Tongue (tissue), 2 donors: ENCODE measurements around the gene SAMD5. TPM values are rescaled to one million over a fixed set of nuclear protein-coding genes. Genes with fewer than 3 reads are reported as not detected.

Source experiments
- DNase-seq: peaks from one replicate; pipeline ENCODE4 v3.0.0-alpha.2; 2015
- total RNA-seq: library from RNA; depleted of rRNA; stranded (reverse); fragments of >200 nt; gene quantifications from one replicate; pipeline ENCODE4 v1.2.3, GENCODE V29; 2014

Gene SAMD5
- total RNA-seq, 1 donor from 2014 or later: 9.5 TPM

GRCh38 chr6:147567141-147567805 lies 58.8 kb downstream of the SAMD5 start:
- DNase-seq: no peak

GRCh38 chr6:147569788-147570187 lies 61.3 kb downstream of the SAMD5 start:
- no peak for DNase-seq

DNA sequence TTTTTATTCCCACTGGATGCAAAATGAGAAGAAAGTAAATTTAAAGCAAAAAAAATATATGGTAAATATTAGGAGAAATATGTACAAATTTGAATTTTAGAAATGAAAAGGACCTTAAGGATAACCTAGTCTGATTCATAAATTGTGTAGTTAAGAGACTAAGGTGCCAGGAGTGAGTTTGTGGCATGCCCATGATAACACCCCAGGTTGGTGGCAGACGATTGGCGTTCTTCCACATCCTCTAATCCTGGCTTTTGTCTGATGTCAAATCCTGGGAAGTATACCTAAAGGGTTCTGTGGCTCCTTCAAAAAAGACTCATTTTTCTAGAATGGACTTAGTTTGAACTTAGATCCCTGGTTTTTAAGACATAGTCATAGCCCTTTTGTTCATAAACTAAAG lies 62.2 kb downstream of the SAMD5 start:
- DNase-seq: no peak

DNA sequence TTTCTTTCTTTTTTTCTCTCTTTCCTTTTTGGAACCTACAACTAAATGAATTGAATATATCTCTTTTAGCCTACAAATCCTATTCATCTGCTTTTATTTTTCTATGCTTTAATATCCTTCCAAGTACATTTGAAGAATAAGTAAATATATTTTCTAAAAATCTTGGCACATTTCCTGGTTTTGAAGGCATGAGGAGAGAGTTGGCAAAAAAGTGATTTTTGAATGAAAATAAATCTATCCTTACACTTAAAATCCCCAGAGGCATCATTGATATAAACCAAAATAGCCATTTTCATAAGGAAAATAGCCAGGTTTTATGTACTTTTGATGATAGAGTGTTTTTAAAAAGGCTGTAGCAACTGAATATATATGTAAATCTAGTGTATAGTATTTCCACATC lies 69.0 kb downstream of the SAMD5 start:
- DNase-seq: peak; percentile 62

DNA sequence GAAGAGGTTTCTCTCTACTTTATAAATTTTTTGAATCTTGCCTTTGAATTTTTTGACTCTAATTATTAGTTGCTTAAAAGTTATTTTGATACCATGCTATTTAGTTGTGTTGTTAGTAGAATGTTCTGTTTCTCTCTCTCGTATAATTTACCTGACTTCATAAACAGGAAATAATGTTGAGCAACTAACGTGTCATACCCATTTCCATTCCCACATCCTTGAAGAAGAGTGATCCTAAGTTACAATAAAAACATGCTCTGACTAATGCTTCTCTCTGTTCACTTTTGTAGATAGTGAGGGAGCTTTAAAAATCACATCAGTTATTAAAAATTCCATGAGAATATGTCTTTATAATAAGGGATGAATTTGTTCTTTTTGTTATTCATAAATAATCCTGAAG lies 69.7 kb downstream of the SAMD5 start:
- DNase-seq: no peak

DNA sequence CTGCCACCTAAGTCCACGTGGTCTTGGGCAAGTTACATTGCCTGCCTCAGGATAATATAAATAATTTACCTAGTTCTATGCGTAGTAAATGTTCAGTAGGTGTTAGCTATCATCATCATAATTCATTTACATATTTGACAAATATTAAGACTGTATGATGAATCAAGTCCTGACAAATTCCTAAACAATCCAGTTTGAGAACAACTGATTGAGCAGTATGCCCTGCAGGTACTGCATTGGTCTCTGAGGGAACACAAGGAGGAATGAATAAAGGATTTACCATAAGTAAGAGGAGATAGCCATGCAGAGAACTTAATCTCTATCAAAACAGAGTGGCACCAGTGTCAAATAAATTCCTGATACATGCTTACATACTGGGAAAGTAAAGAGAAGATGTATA lies 70.4 kb downstream of the SAMD5 start:
- DNase-seq: no peak

DNA sequence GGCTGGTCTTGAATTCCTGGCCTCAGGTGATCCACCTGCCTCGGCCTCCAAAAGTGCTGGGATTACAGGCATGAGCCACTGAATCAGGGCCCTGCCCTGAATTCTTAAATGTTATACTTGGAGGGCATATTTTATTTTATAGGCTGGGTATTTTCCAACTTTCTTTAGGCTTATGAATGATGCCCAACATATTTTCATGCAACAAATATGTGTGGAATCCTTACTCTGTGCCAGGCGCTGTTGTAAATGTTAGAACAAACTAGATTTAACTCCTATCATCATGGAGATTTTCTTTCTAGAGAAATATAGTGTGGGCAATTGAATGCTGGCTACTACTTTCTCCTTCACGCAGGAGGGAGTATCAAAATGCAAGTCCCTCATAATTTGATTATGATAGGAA lies 71.2 kb downstream of the SAMD5 start:
- peak; percentile 61 for DNase-seq

- no peak for DNase-seq
Measured at GRCh38 chr6:147582991-147583390, 74.5 kb downstream of the SAMD5 start.

DNA sequence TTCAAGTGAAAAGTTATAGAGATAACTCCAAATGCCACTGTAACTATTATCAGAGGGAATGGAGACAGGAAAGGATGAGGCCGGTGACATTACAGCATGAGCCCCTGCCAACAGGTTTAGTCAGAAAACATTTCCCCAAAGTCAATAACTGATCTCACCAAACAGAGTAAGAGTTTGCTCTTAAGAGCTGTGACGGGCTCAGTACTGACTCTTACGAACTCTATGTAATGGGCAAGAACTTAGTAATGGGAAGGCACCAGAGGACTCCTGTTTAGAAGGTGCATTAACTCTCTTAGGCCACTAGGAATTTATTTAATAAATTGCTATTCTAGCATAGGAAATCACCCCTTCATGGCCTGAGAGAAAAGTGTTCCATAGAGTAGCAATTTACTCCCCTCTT lies 76.8 kb downstream of the SAMD5 start:
- no peak for DNase-seq

- DNase-seq: peak; percentile 92
Measured at GRCh38 chr6:147586044-147586443, 77.6 kb downstream of the SAMD5 start.

DNA sequence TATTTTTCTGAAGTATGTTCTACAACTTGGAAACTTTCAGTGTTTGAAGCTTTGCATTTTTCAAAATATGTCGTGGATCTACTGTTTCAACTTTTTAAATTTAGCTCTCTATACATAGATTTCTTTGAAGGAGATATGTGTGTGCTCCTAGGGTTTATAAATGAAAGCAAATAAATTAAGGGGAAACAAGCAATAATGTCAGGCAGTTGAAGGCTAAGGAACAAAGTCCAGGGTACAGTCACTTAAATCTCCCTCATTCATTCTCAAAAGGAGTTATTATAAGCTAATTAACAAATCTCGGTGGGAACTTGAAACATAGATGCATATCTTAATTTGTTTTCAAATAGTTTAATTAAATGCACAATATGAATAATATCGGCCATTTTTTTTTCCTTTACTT lies 79.4 kb downstream of the SAMD5 start:
- no peak for DNase-seq

DNA sequence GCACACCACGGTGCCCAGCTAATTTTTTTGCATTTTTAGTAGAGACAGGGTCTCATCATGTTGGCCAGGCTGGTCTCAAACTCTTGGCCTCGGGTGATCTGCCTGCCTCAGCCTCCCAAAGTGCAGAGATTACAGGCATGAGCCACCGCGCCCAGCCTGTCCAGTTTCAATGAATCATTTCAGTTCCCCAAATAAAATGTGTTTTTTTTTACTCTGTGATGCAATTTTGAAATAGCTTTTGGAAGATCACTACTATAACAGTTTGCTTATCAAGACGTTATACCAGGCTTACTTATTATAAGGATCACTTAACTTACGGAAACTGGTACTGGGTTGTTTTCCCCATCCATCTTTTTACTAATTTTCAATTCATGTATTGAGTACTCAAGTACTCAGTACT lies 80.0 kb downstream of the SAMD5 start:
- no peak for DNase-seq

- DNase-seq: no peak
Measured at GRCh38 chr6:147589739-147590250, 81.3 kb downstream of the SAMD5 start.

- DNase-seq: no peak
Measured at GRCh38 chr6:147595961-147596360, 87.5 kb downstream of the SAMD5 start.

DNA sequence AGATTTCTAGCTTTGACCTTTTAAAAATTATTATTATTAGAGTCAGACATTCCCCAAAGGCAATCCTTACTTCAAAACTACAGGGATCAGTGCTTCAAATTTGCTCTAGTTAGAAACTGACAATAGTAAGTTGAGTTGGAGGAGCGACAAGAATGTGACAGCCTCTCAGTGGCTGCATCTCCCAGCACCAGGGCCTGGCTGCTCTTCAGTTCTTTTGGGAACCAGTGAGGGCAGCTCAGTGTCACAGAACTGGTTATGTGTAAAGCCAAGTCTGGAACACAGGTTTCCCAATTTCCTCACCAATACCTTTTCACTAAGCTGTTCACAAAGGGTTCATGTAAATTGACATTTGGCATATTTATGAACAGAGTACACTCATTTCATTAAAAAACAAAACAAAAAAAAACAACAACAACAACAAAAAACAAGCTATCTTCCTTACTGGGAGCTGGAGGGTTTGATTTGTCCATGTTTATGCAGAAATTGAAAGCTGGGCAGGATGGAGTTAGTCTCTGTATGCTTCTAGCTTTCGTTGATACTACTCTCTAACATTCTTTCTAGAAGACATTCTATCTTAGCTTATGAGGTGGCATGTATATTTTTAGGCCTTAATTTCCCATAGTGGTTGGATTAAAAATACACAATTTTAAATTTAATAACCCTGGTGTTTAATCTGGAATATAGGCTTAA lies 95.0 kb downstream of the SAMD5 start:
- DNase-seq: no peak

- DNase-seq: peak; percentile 54
Measured at GRCh38 chr6:147604373-147604772, 95.9 kb downstream of the SAMD5 start.

GRCh38 chr6:147611992-147612391 lies 103.5 kb downstream of the SAMD5 start:
- no peak for DNase-seq

DNA sequence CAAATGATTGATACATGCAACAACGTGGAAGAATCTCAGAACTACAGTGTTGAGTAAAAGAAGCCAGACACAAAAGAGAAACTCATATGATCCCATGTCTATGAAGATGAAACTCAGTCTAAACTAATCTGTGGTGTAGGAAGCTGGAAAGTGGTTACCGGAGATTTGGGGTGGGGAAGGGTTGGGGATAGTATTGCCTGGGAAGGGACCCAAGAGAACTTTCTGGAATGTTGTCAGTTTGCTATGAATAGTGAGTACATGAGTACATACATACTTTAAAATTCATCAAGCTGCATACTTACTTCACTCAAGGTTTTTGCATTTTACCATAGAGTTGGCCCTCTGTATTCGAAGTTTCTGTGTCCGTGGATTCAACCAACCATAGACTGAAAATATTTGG lies 106.0 kb downstream of the SAMD5 start:
- no peak for DNase-seq

- no peak for DNase-seq
Measured at GRCh38 chr6:147615659-147616456, 107.4 kb downstream of the SAMD5 start.

DNA sequence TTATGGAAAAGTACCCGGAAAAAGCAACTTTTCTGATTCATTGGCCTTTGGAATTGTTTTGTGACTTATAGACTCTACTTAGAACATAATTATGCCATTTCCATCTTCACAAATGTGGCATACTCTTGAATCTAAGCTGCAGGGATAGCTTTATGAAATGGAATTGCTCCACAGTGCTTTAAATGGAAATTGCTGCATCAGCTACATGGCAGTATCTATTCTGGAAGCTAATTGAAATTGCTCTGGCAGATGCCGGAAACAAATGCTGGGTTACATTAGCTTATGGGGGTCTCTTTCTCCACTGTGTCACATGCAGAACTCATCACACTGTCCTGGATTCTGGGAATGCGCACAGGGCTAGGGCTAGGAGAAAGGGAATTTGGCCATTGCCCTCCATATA lies 108.9 kb downstream of the SAMD5 start:
- DNase-seq: no peak

DNA sequence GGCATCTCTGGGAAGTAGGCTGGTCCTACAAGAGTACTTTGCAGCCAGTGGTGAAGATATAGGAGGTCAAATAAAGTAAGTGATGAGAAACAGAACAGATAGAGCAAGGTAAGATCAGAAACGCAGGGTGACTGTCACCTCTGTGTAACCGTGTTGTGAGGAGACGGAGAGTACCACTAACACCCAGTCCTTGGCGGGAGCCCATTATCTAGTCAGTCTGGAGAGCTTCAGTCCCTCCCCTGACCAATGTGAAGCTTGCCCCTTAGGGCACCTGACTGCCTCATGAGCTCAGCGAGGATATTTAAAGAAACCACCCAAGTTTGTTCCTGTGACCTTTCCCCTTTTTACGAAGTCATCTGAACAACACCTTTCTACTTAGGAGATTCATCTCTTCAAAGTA lies 110.0 kb downstream of the SAMD5 start:
- DNase-seq: no peak

DNA sequence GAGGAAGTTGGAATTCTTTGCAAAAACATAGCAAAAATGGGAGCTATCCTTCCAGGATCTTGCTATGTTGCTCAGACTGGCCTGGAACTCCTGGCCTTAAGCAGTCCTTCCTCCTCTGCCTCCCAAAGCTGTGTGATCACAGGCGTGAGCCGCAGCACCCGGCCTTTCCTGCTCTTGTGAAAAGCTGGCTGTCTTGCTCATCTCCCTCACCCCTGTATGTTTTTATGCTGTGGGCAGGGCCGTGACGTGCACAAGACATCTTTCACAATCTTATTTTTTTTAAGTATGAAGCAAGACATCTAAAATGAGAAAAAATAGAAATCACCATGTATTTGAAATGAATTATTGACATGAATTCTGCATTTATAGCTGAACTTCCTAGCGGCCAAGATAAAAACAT lies 110.4 kb downstream of the SAMD5 start:
- no peak for DNase-seq
